Caki2 (cell line): ENCODE data around the gene CELF2. TPM values are rescaled to one million over a fixed set of nuclear protein-coding genes. Genes with fewer than 3 reads are reported as not detected.

Experiments used
- DNase-seq: peaks from one replicate; pipeline ENCODE4 v3.0.0-alpha.2; 2015; ENCODE audit warnings: low read depth
- in situ Hi-C: cut with HindIII; loops from 2 replicates; pipeline ENCODE4 v1.10.0; 2016; ENCODE audit warnings: low sequenced_read_pairs, low pct_unique_long_range_greater_than_20kb, mixed read lengths
- total RNA-seq: library from RNA; depleted of rRNA; stranded (reverse); fragments of >200 nt; shearing (Covaris generic); gene quantifications from 2 replicates; pipeline ENCODE4 v1.2.3, GENCODE V29; 2014; ENCODE audit warnings: low replicate concordance

The CELF2 gene
- total RNA-seq, 1 experiment from 2014 or later, result 0.10 TPM

GRCh38 chr10:11138314-11139033 lies 120.8 kb downstream of the CELF2 start:
- no peak for DNase-seq
- in situ Hi-C loops, result no loop called here

- no peak for DNase-seq
- in situ Hi-C loops, result no loop called here
Measured at GRCh38 chr10:11140963-11141362, 123.3 kb downstream of the CELF2 start.

GRCh38 chr10:11141571-11142091 lies 124.0 kb downstream of the CELF2 start:
- DNase-seq, result no peak
- in situ Hi-C loops, result no loop called here

GRCh38 chr10:11142777-11143176 lies 125.1 kb downstream of the CELF2 start:
- in situ Hi-C loops, result no loop called here
- no peak for DNase-seq

GRCh38 chr10:11143242-11143641 lies 125.6 kb downstream of the CELF2 start:
- no peak for DNase-seq
- in situ Hi-C loops, result no loop called here

- in situ Hi-C loops, result no loop called here
- no peak for DNase-seq
Measured at GRCh38 chr10:11144626-11145494, 127.2 kb downstream of the CELF2 start.

- in situ Hi-C loops, result no loop called here
- no peak for DNase-seq
Measured at GRCh38 chr10:11145495-11145855, 127.8 kb downstream of the CELF2 start.

GRCh38 chr10:11146402-11147171 lies 128.9 kb downstream of the CELF2 start:
- in situ Hi-C loops, result no loop called here
- DNase-seq, result no peak

- in situ Hi-C loops, result no loop called here
- no peak for DNase-seq
Measured at GRCh38 chr10:11147722-11148121, 130.1 kb downstream of the CELF2 start.

- no peak for DNase-seq
- in situ Hi-C loops, result no loop called here
Measured at GRCh38 chr10:11148142-11149028, 130.7 kb downstream of the CELF2 start.

- in situ Hi-C loops, result no loop called here
- DNase-seq, result no peak
Measured at GRCh38 chr10:11149807-11150141, 132.1 kb downstream of the CELF2 start.

- DNase-seq, result no peak
- in situ Hi-C loops, result no loop called here
Measured at GRCh38 chr10:11150231-11150731, 132.6 kb downstream of the CELF2 start.

- in situ Hi-C loops, result no loop called here
- DNase-seq, result no peak
Measured at GRCh38 chr10:11150879-11151415, 133.3 kb downstream of the CELF2 start.

GRCh38 chr10:11152801-11153200 lies 135.1 kb downstream of the CELF2 start:
- DNase-seq, result no peak
- in situ Hi-C loops, result no loop called here

GRCh38 chr10:11153245-11153644 lies 135.6 kb downstream of the CELF2 start:
- DNase-seq, result no peak
- in situ Hi-C loops, result no loop called here

GRCh38 chr10:11153766-11154165 lies 136.1 kb downstream of the CELF2 start:
- in situ Hi-C loops, result no loop called here
- DNase-seq, result no peak

- in situ Hi-C loops, result no loop called here
- DNase-seq, result no peak
Measured at GRCh38 chr10:11154333-11154732, 136.7 kb downstream of the CELF2 start.
